Ovary (tissue), 3 donors: ENCODE data around the gene KCNJ5.

ENCODE experiments used
- CTCF ChIP-seq, 3 donors: fragments of 450-650 bp in 2 of 3; fragments of 200-600 bp in 1 of 3; IDR thresholded peaks; one replicate each; pipeline versions ENCODE4 v1.5.1 to v1.8.0; 2016 to 2022; ENCODE audit warnings: antibody characterized with exemption in 3 of 3, mild to moderate bottlenecking in 1 of 3
- POLR2A ChIP-seq: fragments of 450-650 bp; IDR thresholded peaks from one replicate; pipeline ENCODE4 v1.6.1; 2017; ENCODE audit warnings: antibody characterized with exemption, mild to moderate bottlenecking, moderate library complexity
- donor health status: DM: no; HTN: no; CAD: no.

GRCh38 chr11:128860571-128861361 lies 30.4 kb upstream of the KCNJ5 start:
- TF ChIP-seq CTCF (IDR thresholded peaks at IDR 0.05) (no peak), POLR2A (no peak)
